SK-N-MC (cell line): ENCODE data around the gene MED27.

Source experiments
- DNase-seq: peaks from one replicate; pipeline ENCODE4 v3.0.0-alpha.2; 2011; ENCODE audit warnings: low read depth, low spot score
- H3K27ac ChIP-seq: fragments of 200-600 bp; sonication (generic); 2 replicates; pipeline ENCODE4 v1.5.1; 2016; ENCODE audit warnings: mixed run types
- H3K36me3 ChIP-seq: fragments of 200-600 bp; sonication (generic); 2 replicates; pipeline ENCODE4 v1.6.1; 2017; ENCODE audit warnings: antibody characterized with exemption, low read length, mixed read lengths; ENCODE audit not compliant: insufficient read depth
- H3K4me3 ChIP-seq: fragments of 200-600 bp; sonication (generic); 2 replicates; pipeline ENCODE4 v1.5.1; 2016
- H3K9ac ChIP-seq: fragments of 200-600 bp; sonication (generic); 2 replicates; pipeline ENCODE4 v1.8.0; 2017; ENCODE audit warnings: mixed run types, mixed read lengths; ENCODE audit not compliant: insufficient read length
- H3K9me3 ChIP-seq: fragments of 200-600 bp; sonication (generic); 2 replicates; pipeline ENCODE4 v1.6.1; 2017; ENCODE audit warnings: low read depth, mild to moderate bottlenecking, antibody characterized with exemption, low read length, moderate library complexity, mixed read lengths
- EZH2 ChIP-seq: fragments of 200-600 bp; sonication (generic); IDR thresholded peaks from one replicate; pipeline ENCODE4 v1.6.1; 2017; ENCODE audit warnings: antibody characterized with exemption
- FOXP2 ChIP-seq: optimal IDR thresholded peaks from 2 replicates; pipeline ENCODE3; 2011; ENCODE audit warnings: mild to moderate bottlenecking, moderate library complexity; ENCODE audit not compliant: insufficient read depth; ENCODE audit errors: extremely low read length, control extremely low read depth
- POLR2AphosphoS5 ChIP-seq: IDR thresholded peaks from 2 replicates; pipeline ENCODE4 v1.6.1; 2012; ENCODE audit warnings: mild to moderate bottlenecking, low read depth, low read length, borderline replicate concordance

The MED27 gene

GRCh38 chr9:131919216-131919615, 160.5 kb downstream of the MED27 start:
- TF ChIP-seq POLR2AphosphoS5 (no peak), EZH2 (no peak), FOXP2 (no peak)
- DNase-seq: no peak
- no peak overlapping the region for H3K4me3 ChIP-seq

GRCh38 chr9:131918481-131918880, 161.2 kb downstream of the MED27 start:
- peak overlapping the region; percentile 14; the same call in 1 of the 2 replicates for H3K4me3 ChIP-seq
- no peaks in the 10 kb centered on the region for H3K36me3 ChIP-seq
- H3K27ac ChIP-seq: peak overlapping the region; percentile 84
- H3K9me3 ChIP-seq: no peaks in the 10 kb centered on the region
- peak overlapping the region; percentile 35 for H3K9ac ChIP-seq
- no peak for TF ChIP-seq FOXP2
- no peak for TF ChIP-seq POLR2AphosphoS5
- TF ChIP-seq EZH2: no peak
- peak; percentile 8 for DNase-seq

More at GRCh38 chr9:131919216-131919615, 160.5 kb downstream of the MED27 start:
- peak overlapping the region; percentile 84; the same call in 1 of the 2 replicates for H3K27ac ChIP-seq
- no peaks in the 10 kb centered on the region for H3K9me3 ChIP-seq
- no peak overlapping the region for H3K9ac ChIP-seq
- no peaks in the 10 kb centered on the region for H3K36me3 ChIP-seq

DNA sequence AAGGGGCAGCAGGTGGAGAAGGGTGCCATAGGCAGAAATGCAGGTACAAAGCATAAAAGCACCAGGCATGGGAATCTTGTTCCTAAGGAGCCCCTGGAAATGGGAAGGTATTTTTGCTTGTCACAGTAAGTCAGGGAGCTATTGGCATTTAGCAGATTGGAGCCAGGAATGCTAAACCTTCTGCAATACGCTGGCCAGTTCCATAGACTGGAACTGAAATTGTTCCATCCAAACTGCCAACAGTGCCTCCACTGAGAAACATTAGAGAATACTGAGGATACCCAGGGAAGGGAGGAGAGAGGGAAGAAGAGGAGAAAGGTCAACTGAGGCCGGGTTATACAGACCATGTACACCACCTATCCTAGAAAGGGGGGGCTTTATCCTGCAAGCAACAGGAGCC, 162.7 kb downstream of the MED27 start:
- no peak overlapping the region for H3K27ac ChIP-seq
- H3K4me3 ChIP-seq: no peak overlapping the region
- no peak overlapping the region for H3K9ac ChIP-seq
- no peak for DNase-seq
- H3K36me3 ChIP-seq: no peaks in the 10 kb centered on the region
- H3K9me3 ChIP-seq: no peaks in the 10 kb centered on the region
- TF ChIP-seq FOXP2 (no peak), EZH2 (no peak)

DNA sequence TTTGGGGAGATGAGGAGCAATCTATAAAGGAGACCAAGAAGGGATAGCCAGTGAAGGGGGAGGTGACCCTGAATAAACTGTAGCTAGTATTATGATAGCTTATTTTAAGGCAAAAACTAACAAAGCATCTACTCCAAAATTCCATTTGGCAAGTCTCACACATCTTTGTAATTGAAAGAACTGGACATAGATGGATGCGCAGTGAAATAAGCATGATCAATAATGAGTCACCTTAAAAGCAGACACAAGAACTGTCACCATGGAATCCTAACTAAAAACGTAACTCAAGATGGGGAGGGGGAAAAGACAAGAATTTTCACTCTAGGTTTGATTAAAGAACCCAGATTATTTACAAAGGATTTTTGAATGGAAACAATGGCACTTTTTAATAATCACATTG, 164.5 kb downstream of the MED27 start:
- H3K4me3 ChIP-seq: no peak overlapping the region
- no peak for TF ChIP-seq POLR2AphosphoS5
- no peak for DNase-seq
- H3K9me3 ChIP-seq: no peaks in the 10 kb centered on the region
- no peaks in the 10 kb centered on the region for H3K36me3 ChIP-seq
- no peak overlapping the region for H3K9ac ChIP-seq
- no peak overlapping the region for H3K27ac ChIP-seq

GRCh38 chr9:131912671-131913070, 167.0 kb downstream of the MED27 start:
- no peak overlapping the region for H3K27ac ChIP-seq
- H3K9me3 ChIP-seq: no peaks in the 10 kb centered on the region
- no peak overlapping the region for H3K4me3 ChIP-seq
- no peak overlapping the region for H3K9ac ChIP-seq
- H3K36me3 ChIP-seq: no peaks in the 10 kb centered on the region
- no peak for TF ChIP-seq EZH2
- TF ChIP-seq POLR2AphosphoS5: no peak
- TF ChIP-seq FOXP2: no peak
- no peak for DNase-seq

GRCh38 chr9:131912069-131912468, 167.6 kb downstream of the MED27 start:
- no peak for TF ChIP-seq EZH2
- no peak for TF ChIP-seq POLR2AphosphoS5
- TF ChIP-seq FOXP2: no peak
- Histone ChIP-seq H3K4me3 (no peak overlapping the region), H3K9ac (no peak overlapping the region), H3K9me3 (no peaks in the 10 kb centered on the region), H3K36me3 (no peaks in the 10 kb centered on the region), H3K27ac (no peak overlapping the region)
- DNase-seq: no peak

- Histone ChIP-seq H3K4me3 (no peak overlapping the region), H3K9me3 (no peaks in the 10 kb centered on the region), H3K27ac (no peak overlapping the region), H3K9ac (no peak overlapping the region), H3K36me3 (no peaks in the 10 kb centered on the region)
- TF ChIP-seq POLR2AphosphoS5: no peak
- TF ChIP-seq EZH2: no peak
- no peak for TF ChIP-seq FOXP2
- no peak for DNase-seq
These were observed 169.1 kb downstream of the MED27 start for GRCh38 chr9:131910572-131910971.

- Histone ChIP-seq H3K4me3 (no peak overlapping the region), H3K27ac (no peak overlapping the region), H3K9ac (no peak overlapping the region), H3K9me3 (no peaks in the 10 kb centered on the region), H3K36me3 (no peaks in the 10 kb centered on the region)
- TF ChIP-seq FOXP2: no peak
- no peak for TF ChIP-seq EZH2
- TF ChIP-seq POLR2AphosphoS5: no peak
- no peak for DNase-seq
These were observed 174.5 kb downstream of the MED27 start for GRCh38 chr9:131905144-131905543.
